Activated naive CD4-positive, alpha-beta T cell treated with Interleukin-2 at 50 U/mL for 16 hours (primary cell): ENCODE data around the gene KDM4B.

ENCODE experiments used
- DNase-seq: peaks from one replicate; pipeline ENCODE4 v3.0.0-alpha.2; 2020

Gene KDM4B

GRCh38 chr19:5112175-5112574, 143.3 kb downstream of the KDM4B start:
- no peak for DNase-seq

- DNase-seq, result no peak
Measured at GRCh38 chr19:5112681-5113575, 144.0 kb downstream of the KDM4B start.

- DNase-seq, result no peak
Measured at GRCh38 chr19:5113633-5114586, 145.0 kb downstream of the KDM4B start.

GRCh38 chr19:5114727-5115126, 145.8 kb downstream of the KDM4B start:
- DNase-seq, result no peak

- no peak for DNase-seq
Measured at GRCh38 chr19:5115351-5115750, 146.4 kb downstream of the KDM4B start.

GRCh38 chr19:5115771-5116202, 146.9 kb downstream of the KDM4B start:
- no peak for DNase-seq

- DNase-seq, result no peak
Measured at GRCh38 chr19:5116292-5116691, 147.4 kb downstream of the KDM4B start.

GRCh38 chr19:5117421-5117820, 148.5 kb downstream of the KDM4B start:
- DNase-seq, result no peak

- DNase-seq, result no peak
Measured at GRCh38 chr19:5118026-5118425, 149.1 kb downstream of the KDM4B start.

GRCh38 chr19:5119297-5119998, 150.5 kb downstream of the KDM4B start:
- no peak for DNase-seq

- no peak for DNase-seq
Measured at GRCh38 chr19:5120321-5120720, 151.4 kb downstream of the KDM4B start.

- no peak for DNase-seq
Measured at GRCh38 chr19:5120833-5121232, 151.9 kb downstream of the KDM4B start.

GRCh38 chr19:5121266-5122120, 152.6 kb downstream of the KDM4B start:
- no peak for DNase-seq

GRCh38 chr19:5122121-5122400, 153.1 kb downstream of the KDM4B start:
- no peak for DNase-seq

GRCh38 chr19:5122671-5123409, 153.9 kb downstream of the KDM4B start:
- no peak for DNase-seq

GRCh38 chr19:5123646-5124045, 154.7 kb downstream of the KDM4B start:
- DNase-seq, result no peak

GRCh38 chr19:5124111-5124855, 155.4 kb downstream of the KDM4B start:
- DNase-seq, result no peak

GRCh38 chr19:5125376-5125775, 156.5 kb downstream of the KDM4B start:
- DNase-seq, result no peak

GRCh38 chr19:5125797-5126497, 157.0 kb downstream of the KDM4B start:
- DNase-seq, result no peak
